HEK293 (cell line): ENCODE data around the gene TRAF3IP1.

Source experiments
- CTCF ChIA-PET: fragments of 350-600 bp; formaldehyde crosslinking; extraction: SDS; loops from one replicate; lab custom pipeline; 2021; ENCODE audit warnings: antibody characterized with exemption; lab: Yijun Ruan, JAX
- POLR2A ChIA-PET: fragments of 300-600 bp; formaldehyde crosslinking; extraction: SDS; loops from one replicate; lab custom pipeline; 2020; ENCODE audit warnings: antibody characterized with exemption, inconsistent platforms; lab: Yijun Ruan, JAX
- H3K27ac ChIP-seq: fragments of 200-500 bp; sonication (Bioruptor generic); 2 replicates; pipeline ENCODE4 v1.5.1; 2014; ENCODE audit warnings: low read depth, low read length, control low read depth, inconsistent platforms; ENCODE audit errors: extremely low read depth
- H3K36me3 ChIP-seq, 2 experiments: fragments of 200-500 bp in 1 of 2; sonication (Bioruptor generic) in 1 of 2; 1 replicate in 1 of 2; 2 replicates in 1 of 2; pipeline ENCODE4 v1.5.1; 2014 to 2017; ENCODE audit warnings: inconsistent platforms in 2 of 2, low read length in 2 of 2; ENCODE audit not compliant: control insufficient read depth in 2 of 2, insufficient read depth in 1 of 2
- H3K4me1 ChIP-seq: fragments of 200-500 bp; sonication (Bioruptor generic); 2 replicates; pipeline ENCODE4 v1.5.1; 2014; ENCODE audit warnings: mild to moderate bottlenecking, low read length, inconsistent platforms; ENCODE audit not compliant: control insufficient read depth, insufficient read depth
- H3K4me3 ChIP-seq: 2 replicates; pipeline ENCODE4 v1.5.1; 2011; ENCODE audit warnings: low read depth, mild to moderate bottlenecking, control low read depth, low read length, moderate library complexity
- H3K9me3 ChIP-seq: fragments of 200-500 bp; sonication (Bioruptor generic); 2 replicates; pipeline ENCODE4 v1.5.1; 2014; ENCODE audit warnings: low read depth, low read length, inconsistent platforms; ENCODE audit not compliant: control insufficient read depth, insufficient read depth
- BCL11A ChIP-seq: fragments of 450-650 bp; formaldehyde crosslinking; IDR thresholded peaks from 2 replicates; pipeline ENCODE4 v1.5.1; 2016; ENCODE audit warnings: low read depth, missing biosample characterization, missing genetic modification characterization
- OVOL3 ChIP-seq: fragments of 450-650 bp; formaldehyde crosslinking; IDR thresholded peaks from 2 replicates; pipeline ENCODE4 v1.5.1; 2016; ENCODE audit warnings: missing biosample characterization, missing genetic modification characterization
- ZNF335 ChIP-seq: fragments of 450-650 bp; formaldehyde crosslinking; conservative IDR thresholded peaks from 2 replicates; pipeline ENCODE4 v1.5.1; 2016; ENCODE audit warnings: missing biosample characterization, missing genetic modification characterization
- ZNF433 ChIP-seq: fragments of 450-650 bp; formaldehyde crosslinking; IDR thresholded peaks from 2 replicates; pipeline ENCODE4 v1.5.1; 2016; ENCODE audit warnings: missing biosample characterization, missing genetic modification characterization, low read depth
- ZNF48 ChIP-seq: fragments of 450-650 bp; formaldehyde crosslinking; IDR thresholded peaks from 2 replicates; pipeline ENCODE4 v1.5.1; 2016; ENCODE audit warnings: missing biosample characterization, missing genetic modification characterization
- ZNF501 ChIP-seq: fragments of 450-650 bp; formaldehyde crosslinking; IDR thresholded peaks from 2 replicates; pipeline ENCODE4 v1.5.1; 2016; ENCODE audit warnings: missing biosample characterization, missing genetic modification characterization
- ZNF521 ChIP-seq: fragments of 450-650 bp; formaldehyde crosslinking; IDR thresholded peaks from 2 replicates; pipeline ENCODE4 v1.5.1; 2017; ENCODE audit warnings: missing biosample characterization, mild to moderate bottlenecking, missing genetic modification characterization
- ZNF596 ChIP-seq: fragments of 450-650 bp; IDR thresholded peaks from 2 replicates; pipeline ENCODE4 v1.5.0; 2018; ENCODE audit warnings: missing biosample characterization, mild to moderate bottlenecking, missing genetic modification characterization, moderate library complexity
- ZNF600 ChIP-seq: fragments of 450-650 bp; formaldehyde crosslinking; IDR thresholded peaks from 2 replicates; pipeline ENCODE4 v1.5.1; 2016; ENCODE audit warnings: missing biosample characterization, missing genetic modification characterization
- ZNF623 ChIP-seq: fragments of 450-650 bp; formaldehyde crosslinking; IDR thresholded peaks from 2 replicates; pipeline ENCODE4 v1.5.1; 2016; ENCODE audit warnings: missing biosample characterization, missing genetic modification characterization
- ZNF677 ChIP-seq: fragments of 450-650 bp; IDR thresholded peaks from 2 replicates; pipeline ENCODE4 v1.5.0; 2018; ENCODE audit warnings: missing biosample characterization, mild to moderate bottlenecking, missing genetic modification characterization, moderate library complexity
- ZNF76 ChIP-seq: fragments of 450-650 bp; formaldehyde crosslinking; IDR thresholded peaks from 2 replicates; pipeline ENCODE4; 2016; ENCODE audit warnings: low read depth, missing biosample characterization, missing genetic modification characterization, borderline replicate concordance
- ZNF776 ChIP-seq: fragments of 450-650 bp; formaldehyde crosslinking; IDR thresholded peaks from 2 replicates; pipeline ENCODE4 v1.5.0; 2017; ENCODE audit warnings: missing biosample characterization, missing genetic modification characterization, borderline replicate concordance
- TF ChIP-seq, protein P1 (sequence below): fragments of 450-650 bp; formaldehyde crosslinking; IDR thresholded peaks from 2 replicates; pipeline ENCODE4 v1.5.1; 2016; ENCODE audit warnings: missing biosample characterization, missing genetic modification characterization
- TF ChIP-seq, protein P2 (sequence below): fragments of 450-650 bp; formaldehyde crosslinking; IDR thresholded peaks from 2 replicates; pipeline ENCODE4 v1.5.1; 2016; ENCODE audit warnings: missing biosample characterization, missing genetic modification characterization, low read depth
- TF ChIP-seq, protein P3 (sequence below): sonication (generic); formaldehyde crosslinking; IDR thresholded peaks from 2 replicates; pipeline ENCODE4 v1.8.1; 2022; ENCODE audit warnings: mild to moderate bottlenecking, moderate library complexity, missing genetic modification reagents
- TF ChIP-seq, protein P4 (sequence below): fragments of 450-650 bp; formaldehyde crosslinking; IDR thresholded peaks from 2 replicates; pipeline ENCODE4 v1.5.1; 2016; ENCODE audit warnings: missing biosample characterization, missing genetic modification characterization
- TF ChIP-seq, protein P5 (sequence below): fragments of 450-650 bp; formaldehyde crosslinking; IDR thresholded peaks from 2 replicates; pipeline ENCODE4 v1.5.1; 2016; ENCODE audit warnings: missing biosample characterization, missing genetic modification characterization
- TF ChIP-seq, protein P6 (sequence below): fragments of 450-650 bp; formaldehyde crosslinking; IDR thresholded peaks from 2 replicates; pipeline ENCODE4 v1.5.1; 2016; ENCODE audit warnings: missing biosample characterization, missing genetic modification characterization

TRAF3IP1 gene

DNA sequence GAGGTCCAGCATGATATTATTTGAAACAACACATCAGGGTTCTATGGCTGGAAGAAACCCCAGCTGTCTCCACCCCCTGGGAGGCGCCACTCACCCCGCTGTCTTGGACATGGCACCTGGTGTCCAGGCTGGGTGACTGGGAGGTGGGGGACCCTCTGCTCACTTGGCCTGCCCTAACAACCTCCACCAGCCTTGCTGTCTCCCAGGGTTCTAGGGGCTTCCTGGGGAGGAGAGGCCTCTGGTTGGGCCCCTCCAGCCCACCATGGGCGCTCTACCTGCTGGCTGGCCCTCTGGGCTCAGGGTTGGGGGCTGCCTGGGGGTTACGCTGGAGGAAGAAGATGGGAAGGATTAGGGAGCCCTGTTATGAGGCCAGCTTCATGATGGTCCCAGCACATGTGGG is 48.2 kb upstream of the TRAF3IP1 start:
- no peak for TF ChIP-seq ZNF677 (tag by site-specific recombination)
- TF ChIP-seq, protein P1, sequence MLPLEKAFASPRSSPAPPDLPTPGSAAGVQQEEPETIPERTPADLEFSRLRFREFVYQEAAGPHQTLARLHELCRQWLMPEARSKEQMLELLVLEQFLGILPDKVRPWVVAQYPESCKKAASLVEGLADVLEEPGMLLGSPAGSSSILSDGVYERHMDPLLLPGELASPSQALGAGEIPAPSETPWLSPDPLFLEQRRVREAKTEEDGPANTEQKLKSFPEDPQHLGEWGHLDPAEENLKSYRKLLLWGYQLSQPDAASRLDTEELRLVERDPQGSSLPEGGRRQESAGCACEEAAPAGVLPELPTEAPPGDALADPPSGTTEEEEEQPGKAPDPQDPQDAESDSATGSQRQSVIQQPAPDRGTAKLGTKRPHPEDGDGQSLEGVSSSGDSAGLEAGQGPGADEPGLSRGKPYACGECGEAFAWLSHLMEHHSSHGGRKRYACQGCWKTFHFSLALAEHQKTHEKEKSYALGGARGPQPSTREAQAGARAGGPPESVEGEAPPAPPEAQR (tag by site-specific recombination) = no peak
- TF ChIP-seq ZNF623 (tag by site-specific recombination) = no peak
- no peak for TF ChIP-seq ZNF600 (tag by site-specific recombination)
- no peak for TF ChIP-seq OVOL3 (tag by site-specific recombination)
- TF ChIP-seq ZNF433 (tag by site-specific recombination) = no peak
- TF ChIP-seq ZNF596 (tag by site-specific recombination) = no peak
- TF ChIP-seq, protein P2, sequence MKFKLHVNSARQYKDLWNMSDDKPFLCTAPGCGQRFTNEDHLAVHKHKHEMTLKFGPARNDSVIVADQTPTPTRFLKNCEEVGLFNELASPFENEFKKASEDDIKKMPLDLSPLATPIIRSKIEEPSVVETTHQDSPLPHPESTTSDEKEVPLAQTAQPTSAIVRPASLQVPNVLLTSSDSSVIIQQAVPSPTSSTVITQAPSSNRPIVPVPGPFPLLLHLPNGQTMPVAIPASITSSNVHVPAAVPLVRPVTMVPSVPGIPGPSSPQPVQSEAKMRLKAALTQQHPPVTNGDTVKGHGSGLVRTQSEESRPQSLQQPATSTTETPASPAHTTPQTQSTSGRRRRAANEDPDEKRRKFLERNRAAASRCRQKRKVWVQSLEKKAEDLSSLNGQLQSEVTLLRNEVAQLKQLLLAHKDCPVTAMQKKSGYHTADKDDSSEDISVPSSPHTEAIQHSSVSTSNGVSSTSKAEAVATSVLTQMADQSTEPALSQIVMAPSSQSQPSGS (tag by site-specific recombination) = no peak
- TF ChIP-seq ZNF76 (tag by site-specific recombination) = no peak
- TF ChIP-seq ZNF521 = no peak
- TF ChIP-seq ZNF776 = no peak
- TF ChIP-seq, protein P3, sequence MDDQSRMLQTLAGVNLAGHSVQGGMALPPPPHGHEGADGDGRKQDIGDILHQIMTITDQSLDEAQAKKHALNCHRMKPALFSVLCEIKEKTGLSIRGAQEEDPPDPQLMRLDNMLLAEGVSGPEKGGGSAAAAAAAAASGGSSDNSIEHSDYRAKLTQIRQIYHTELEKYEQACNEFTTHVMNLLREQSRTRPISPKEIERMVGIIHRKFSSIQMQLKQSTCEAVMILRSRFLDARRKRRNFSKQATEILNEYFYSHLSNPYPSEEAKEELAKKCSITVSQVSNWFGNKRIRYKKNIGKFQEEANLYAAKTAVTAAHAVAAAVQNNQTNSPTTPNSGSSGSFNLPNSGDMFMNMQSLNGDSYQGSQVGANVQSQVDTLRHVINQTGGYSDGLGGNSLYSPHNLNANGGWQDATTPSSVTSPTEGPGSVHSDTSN = no peak
- TF ChIP-seq ZNF48 (tag by site-specific recombination) = no peak
- no peak for TF ChIP-seq ZNF501 (tag by site-specific recombination)
- TF ChIP-seq, protein P4, sequence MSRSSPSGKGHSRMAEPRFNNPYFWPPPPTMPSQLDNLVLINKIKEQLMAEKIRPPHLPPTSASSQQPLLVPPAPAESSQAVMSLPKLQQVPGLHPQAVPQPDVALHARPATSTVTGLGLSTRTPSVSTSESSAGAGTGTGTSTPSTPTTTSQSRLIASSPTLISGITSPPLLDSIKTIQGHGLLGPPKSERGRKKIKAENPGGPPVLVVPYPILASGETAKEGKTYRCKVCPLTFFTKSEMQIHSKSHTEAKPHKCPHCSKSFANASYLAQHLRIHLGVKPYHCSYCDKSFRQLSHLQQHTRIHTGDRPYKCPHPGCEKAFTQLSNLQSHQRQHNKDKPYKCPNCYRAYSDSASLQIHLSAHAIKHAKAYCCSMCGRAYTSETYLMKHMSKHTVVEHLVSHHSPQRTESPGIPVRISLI = no peak
- TF ChIP-seq BCL11A = no peak
- TF ChIP-seq ZNF335 = no peak
- TF ChIP-seq, protein P5, sequence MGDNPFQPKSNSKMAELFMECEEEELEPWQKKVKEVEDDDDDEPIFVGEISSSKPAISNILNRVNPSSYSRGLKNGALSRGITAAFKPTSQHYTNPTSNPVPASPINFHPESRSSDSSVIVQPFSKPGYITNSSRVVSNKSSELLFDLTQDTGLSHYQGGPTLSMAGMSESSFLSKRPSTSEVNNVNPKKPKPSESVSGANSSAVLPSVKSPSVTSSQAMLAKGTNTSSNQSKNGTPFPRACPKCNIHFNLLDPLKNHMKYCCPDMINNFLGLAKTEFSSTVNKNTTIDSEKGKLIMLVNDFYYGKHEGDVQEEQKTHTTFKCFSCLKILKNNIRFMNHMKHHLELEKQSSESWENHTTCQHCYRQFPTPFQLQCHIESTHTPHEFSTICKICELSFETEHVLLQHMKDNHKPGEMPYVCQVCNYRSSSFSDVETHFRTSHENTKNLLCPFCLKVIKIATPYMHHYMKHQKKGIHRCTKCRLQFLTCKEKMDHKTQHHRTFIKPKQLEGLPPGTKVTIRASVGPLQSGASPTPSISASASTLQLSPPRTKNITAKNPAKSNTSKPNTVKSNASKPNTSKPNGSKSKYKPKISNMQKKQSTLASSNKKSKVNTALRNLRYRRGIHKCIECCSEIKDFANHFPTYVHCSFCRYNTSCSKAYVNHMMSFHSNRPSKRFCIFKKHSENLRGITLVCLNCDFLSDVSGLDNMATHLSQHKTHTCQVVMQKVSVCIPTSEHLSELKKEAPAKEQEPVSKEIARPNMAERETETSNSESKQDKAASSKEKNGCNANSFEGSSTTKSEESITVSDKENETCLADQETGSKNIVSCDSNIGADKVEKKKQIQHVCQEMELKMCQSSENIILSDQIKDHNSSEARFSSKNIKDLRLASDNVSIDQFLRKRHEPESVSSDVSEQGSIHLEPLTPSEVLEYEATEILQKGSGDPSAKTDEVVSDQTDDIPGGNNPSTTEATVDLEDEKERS (tag by site-specific recombination) = no peak
- TF ChIP-seq, protein P6, sequence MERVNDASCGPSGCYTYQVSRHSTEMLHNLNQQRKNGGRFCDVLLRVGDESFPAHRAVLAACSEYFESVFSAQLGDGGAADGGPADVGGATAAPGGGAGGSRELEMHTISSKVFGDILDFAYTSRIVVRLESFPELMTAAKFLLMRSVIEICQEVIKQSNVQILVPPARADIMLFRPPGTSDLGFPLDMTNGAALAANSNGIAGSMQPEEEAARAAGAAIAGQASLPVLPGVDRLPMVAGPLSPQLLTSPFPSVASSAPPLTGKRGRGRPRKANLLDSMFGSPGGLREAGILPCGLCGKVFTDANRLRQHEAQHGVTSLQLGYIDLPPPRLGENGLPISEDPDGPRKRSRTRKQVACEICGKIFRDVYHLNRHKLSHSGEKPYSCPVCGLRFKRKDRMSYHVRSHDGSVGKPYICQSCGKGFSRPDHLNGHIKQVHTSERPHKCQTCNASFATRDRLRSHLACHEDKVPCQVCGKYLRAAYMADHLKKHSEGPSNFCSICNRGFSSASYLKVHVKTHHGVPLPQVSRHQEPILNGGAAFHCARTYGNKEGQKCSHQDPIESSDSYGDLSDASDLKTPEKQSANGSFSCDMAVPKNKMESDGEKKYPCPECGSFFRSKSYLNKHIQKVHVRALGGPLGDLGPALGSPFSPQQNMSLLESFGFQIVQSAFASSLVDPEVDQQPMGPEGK (tag by site-specific recombination) = no peak
- Histone ChIP-seq H3K4me3 (no peak overlapping the region), H3K9me3 (no peaks in the 10 kb centered on the region), H3K36me3 (peaks cover 0 to 34% of the 10 kb centered on the region in 2 experiments; a peak in 1 of 3 replicates), H3K27ac (no peak overlapping the region), H3K4me1 (no peaks in the 10 kb centered on the region)
- CTCF ChIA-PET = interaction anchor here (0.6 to 7.3 kb wide), 4 partner anchors 9 to 41 kb away, joined by 3 to 54 read pairs (median 4); no protein-coding TSS in a partner anchor
- POLR2A ChIA-PET = no interaction called here
